Endometrium (tissue), 2 donors: ENCODE results near the gene CEACAM19.
"Not testable (repeated sequence)": the region's sequence is repeated elsewhere in the genome, so short reads cannot be mapped to it uniquely, and the experiment has no call there.

Experiments
- FAIRE-seq: peaks from 2 replicates; lab custom pipeline; 2012; peaks lifted over from hg19 to GRCh38; lab: Jason Lieb, UNC
- donor health status: control.
- donor health status: control.

CEACAM19 gene

DNA sequence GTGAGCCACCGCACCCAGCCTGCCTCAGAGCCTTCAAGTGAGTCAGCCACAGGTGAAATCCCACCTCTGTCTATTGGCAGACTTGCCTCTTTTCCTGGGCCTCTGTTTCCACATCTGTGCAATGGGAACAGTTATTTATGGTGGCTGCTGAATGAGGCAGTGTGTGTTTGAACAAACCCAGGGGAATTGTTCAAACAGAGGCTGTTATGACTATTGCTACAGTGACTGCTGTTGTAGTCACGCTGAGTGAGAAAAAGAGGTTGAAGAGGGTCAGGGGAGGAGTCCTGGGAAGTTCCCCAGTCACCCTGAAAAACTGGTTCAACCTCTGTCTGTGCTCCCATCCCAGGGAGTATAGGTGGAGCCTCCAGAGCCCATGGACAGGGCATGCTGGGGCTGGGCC is at the start of gene CEACAM19:
TSS of gene CEACAM19 (plus strand) at position 83 of the 400 bp plus-strand sequence. CDS start 450 bp downstream, outside the sequence.
- no peak for FAIRE-seq

DNA sequence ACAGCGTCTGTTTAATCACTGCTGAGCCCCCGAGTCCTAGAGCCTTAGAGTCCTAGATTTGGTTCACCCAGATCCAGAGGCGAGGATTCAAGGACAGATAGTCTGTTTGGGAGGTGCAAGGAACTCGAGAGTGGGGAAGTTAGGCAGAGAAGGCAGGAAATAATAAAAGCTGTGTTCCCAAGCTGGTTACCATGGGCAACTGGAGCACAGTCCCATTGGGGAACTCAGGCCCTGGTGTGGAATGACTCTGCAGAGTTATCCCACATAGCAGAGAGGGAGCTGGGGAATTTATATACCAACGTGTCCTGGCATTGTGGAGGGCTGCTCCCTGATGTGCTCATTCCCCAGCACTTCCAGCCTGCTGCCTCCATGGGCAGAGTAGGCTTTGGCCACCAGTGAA is 48.2 kb upstream of the CEACAM19 start:
- no peak for FAIRE-seq

GRCh38 chr19:44623626-44624025 is 47.7 kb upstream of the CEACAM19 start:
- no peak for FAIRE-seq

GRCh38 chr19:44624840-44625354 is 46.4 kb upstream of the CEACAM19 start:
- no peak for FAIRE-seq

GRCh38 chr19:44625637-44626036 is 45.6 kb upstream of the CEACAM19 start:
- not testable (repeated sequence) for FAIRE-seq

DNA sequence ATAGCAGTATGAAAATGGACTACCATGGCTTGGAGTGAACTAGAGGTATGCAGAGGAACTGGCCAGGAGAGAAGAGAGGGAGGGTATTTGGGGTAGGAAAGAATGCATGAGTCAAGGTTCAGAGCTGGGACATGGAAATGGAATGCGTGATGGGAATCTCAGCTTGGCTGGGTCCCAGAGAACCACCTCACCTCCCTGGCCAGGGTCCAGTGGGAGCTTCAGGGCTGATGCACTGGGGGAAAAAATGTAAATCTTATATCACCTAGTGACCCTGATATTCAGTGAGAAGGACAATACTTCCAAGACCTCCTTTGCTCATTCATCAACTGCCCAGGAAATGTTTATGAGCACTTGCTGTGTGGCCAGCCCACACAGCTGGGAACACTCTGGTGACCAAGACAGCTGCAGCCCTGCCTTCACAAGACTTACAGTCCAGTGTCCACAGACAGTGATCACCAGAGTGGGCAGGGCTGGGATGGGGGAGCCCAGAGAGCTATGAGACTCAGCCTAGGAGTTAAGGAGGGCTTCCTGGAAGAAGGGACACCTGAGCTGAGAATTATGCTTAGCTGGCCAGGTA is 45.1 kb upstream of the CEACAM19 start:
- no peak for FAIRE-seq

- no peak for FAIRE-seq
These were observed 43.7 kb upstream of the CEACAM19 start for GRCh38 chr19:44627631-44628030.

DNA sequence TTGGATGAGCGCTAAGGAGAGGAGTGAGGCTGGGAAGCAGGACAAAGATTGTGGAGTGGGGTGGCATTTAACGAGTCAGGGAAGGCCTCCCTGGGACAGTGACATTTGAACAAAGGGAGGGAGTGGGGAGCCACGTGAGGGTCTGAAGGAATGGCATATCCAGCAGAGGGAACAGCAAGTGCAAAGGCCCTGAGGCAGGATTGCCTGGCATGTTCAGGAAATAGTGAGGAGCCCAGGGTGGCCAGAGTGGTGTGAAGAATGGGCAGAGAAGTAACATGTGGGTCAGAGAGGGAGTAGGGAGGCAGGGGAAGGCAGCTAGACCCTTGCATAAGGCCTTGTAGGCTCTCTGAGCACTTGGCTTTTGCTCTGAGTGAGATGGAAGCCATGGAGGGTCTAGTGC is 42.5 kb upstream of the CEACAM19 start:
- FAIRE-seq = no peak

DNA sequence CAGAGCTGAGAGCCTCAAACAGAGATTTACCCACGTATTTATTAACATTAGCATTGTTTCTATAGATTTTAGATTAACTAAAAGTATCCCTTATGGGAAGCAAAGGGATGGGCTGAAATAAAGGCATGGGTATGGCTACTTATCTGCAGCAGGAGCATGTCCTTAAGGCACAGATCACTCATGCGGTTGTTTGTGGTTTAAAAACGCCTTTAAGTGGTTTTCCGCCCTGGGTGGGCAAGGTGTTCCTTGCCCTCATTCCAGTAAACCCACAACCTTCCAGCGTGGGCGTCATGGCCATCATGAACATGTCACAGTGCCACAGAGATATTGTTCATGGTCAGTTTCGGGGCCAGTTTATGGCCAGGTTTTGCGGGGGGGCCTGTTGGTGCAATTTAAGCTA is 39.7 kb upstream of the CEACAM19 start:
- not testable (repeated sequence) for FAIRE-seq

DNA sequence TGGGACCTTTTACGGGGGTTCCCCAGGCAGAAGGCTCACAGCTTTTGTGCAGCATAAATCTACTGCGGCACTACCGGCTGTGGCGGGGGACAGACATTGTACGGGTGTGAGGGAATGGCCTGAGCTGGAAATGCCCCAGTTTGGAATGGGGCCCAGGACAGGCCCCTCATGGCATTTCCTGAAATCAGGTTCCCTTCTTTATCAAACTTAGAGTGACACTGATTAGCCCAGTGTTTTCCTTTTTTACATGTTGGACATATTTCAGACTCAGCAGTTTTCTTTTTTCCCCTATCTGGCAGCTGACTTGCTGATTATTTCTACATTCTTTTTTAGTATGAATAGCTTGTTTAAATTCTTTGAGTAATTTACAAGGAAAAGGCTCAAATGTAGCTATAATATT is 37.2 kb upstream of the CEACAM19 start:
- not testable (repeated sequence) for FAIRE-seq

DNA sequence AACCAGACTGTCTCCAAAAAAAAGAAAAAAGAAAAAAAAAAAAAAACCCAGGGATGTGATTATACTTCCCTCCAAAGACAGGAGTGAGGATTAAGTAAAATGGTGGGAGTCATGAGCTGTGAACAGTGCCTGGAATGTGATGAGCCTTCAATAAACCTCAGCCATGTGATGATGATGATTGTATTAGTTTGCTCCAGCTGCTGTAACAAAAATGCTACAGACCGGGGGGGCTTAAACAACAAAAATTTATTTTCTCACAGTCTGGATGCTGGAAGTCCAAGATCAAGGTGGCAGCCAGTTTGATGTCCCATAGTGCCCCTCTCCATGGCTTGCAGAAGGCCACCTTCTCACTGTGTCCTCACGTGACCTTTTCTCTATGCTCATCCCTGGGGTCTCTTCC is 36.5 kb upstream of the CEACAM19 start:
- FAIRE-seq = no peak

GRCh38 chr19:44635581-44636438 is 35.5 kb upstream of the CEACAM19 start:
- FAIRE-seq = no peak

DNA sequence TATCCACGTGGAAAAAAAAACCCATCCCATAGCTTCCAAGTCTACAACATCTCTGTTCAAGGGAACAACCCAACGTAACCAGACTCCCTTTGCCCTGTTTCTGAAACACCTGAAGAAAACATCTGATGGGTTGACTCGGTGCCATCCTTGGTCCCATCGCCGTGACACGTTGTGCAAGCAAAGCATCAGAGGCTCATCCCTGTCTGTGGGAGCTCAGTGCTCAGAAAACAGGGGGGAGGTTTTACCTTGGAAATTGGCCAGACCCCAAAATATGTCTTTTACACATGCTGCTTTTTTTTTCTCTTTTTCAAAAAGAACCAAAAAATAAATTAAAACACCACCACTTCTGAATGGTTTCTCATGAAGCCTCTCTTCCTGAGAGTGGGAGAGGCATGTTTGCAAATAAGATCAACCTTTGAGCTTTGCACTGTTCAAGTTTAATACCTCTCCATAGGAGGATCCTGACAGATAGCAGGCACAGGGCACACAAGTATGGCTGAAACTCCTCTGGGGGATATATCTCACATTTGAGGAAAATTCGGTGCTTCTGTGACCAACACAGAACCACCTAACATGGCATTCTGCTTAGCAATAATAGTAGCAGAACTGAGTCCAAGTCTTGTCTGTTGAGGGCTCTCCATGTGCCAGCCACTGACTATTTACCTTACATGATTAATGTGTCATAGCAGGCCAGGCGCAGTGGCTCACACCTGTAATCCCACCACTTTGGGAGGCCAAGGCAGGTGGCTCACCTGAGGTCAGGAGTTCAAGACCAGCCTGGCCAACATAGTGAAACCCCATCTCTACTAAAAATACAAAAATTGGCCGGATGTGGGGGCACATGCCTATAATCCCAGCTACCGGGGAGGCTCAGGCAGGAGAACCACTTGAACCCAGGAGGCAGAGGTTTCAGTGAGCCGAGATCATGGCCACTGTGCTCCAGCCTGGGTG is 34.6 kb upstream of the CEACAM19 start:
- no peak for FAIRE-seq

GRCh38 chr19:44637390-44637764 is 33.9 kb upstream of the CEACAM19 start:
- FAIRE-seq = no peak

DNA sequence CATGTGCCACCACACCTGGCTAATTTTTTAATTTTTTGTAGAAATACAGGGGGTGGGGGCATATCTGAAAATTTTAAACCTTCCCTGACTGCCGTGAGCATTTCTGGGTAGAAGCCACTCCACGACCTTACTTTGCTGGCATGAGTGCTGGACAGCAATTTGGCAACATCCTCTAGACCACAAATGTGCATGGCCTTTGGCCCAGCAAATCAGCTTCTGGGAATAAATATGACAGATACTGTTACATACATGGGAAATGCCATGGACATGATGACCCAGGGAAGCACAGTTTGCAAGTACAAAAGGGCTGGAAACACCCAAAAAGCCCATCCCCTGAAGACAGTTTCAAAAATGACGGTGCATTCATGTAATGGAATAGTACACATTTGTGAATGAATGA is 30.8 kb upstream of the CEACAM19 start:
- no peak for FAIRE-seq

GRCh38 chr19:44641501-44642265 is 29.6 kb upstream of the CEACAM19 start:
- FAIRE-seq = no peak

DNA sequence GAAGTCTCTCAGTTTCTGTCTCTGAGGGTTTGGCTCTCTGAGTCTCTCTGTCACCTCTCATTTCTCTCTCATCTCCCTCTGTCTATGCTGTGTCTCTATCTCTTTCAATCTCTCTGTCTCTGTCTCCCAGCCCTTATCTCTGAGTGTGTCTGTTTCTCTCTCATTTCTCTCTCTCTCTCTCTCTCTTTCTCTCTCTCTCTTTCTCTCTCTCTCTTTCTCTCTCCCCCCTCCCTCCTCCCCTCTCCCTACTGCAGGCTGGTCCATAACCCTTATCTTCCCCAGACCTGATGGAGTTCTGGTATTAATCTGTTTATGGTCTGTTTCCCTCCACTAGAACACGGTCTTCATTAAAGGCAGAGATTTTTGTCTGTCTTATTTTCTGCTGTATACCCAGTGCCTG is 28.9 kb upstream of the CEACAM19 start:
- FAIRE-seq = no peak

DNA sequence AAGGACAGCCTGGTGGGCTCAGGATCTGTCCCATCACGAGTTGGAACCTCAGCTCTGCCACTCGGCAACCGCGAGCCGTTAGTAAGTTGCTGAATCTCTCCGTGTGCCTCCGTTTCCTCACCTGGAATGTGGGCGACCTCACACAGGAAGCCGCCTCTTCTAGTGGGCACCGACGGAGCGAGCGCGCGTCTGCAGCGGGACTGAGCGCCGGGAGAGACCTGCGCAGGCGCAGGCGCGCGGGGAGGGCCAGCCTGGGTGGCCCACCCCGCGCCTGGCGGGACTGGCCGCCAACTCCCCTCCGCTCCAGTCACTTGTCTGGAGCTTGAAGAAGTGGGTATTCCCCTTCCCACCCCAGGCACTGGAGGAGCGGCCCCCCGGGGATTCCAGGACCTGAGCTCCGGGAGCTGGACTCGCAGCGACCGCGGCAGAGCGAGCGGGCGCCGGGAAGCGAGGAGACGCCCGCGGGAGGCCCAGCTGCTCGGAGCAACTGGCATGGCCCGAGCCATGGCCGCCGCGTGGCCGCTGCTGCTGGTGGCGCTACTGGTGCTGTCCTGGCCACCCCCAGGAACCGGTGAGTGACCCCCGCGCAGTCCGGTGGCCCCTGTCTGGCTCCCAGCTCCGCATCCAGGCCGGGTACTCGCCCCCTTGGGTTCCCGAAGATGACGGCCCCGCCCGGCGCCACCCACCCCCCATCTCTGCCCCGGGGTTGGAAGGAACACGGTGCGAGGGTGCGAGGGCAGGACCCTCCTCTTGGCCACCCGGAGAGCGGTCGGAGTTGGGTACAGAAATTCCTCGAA is 27.5 kb upstream of the CEACAM19 start, which contains the start of gene PVR:
TSS of gene PVR (plus strand) at position 306 of the 797 bp plus-strand sequence. CDS start at position 493, 187 bp downstream.
- FAIRE-seq = no peak

DNA sequence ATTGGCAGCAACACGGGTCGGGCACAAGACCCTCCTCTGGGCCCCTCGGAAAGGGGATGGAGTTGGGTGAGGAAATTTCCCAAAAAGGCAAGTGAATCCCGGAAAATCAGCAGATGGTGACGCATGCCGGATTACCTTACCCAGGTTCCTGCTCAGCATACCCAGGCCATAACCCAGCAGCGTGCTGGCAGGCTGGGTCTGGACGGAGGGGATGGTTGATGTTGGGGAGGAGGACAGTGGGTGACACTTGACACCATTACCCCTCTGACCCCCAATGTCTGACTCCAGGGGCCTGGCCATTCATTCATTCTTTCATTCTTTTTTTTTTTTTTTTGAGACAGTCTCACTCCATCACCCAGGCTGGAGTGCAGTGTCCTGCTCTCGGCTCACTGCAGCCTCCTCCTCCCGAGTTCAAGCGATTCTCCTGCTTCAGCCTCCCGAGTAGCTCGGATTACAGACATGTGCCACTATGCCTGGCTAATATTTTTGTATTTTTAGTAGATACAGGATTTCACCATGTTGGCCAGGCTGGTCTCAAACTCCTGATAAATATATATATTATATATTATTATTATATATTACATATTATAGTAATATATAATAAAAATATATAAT is 26.8 kb upstream of the CEACAM19 start:
- no peak for FAIRE-seq

- FAIRE-seq = no peak
These were observed 25.8 kb upstream of the CEACAM19 start for GRCh38 chr19:44645407-44646048.
